SK-N-SH (cell line): Measurements from ENCODE around the gene RASEF.

Source experiments
- EP300 ChIP-seq, 2 experiments: IDR thresholded peaks; 2 replicates each; pipeline versions ENCODE4 v1.4.0 to v1.6.1; 2012; ENCODE audit warnings: borderline replicate concordance in 1 of 2, low read depth in 1 of 2, low read length in 1 of 2
- FOSL2 ChIP-seq: IDR thresholded peaks from 2 replicates; pipeline ENCODE4 v1.4.0; 2012; ENCODE audit warnings: low read depth, mild to moderate bottlenecking, moderate library complexity, borderline replicate concordance
- NRF1 ChIP-seq: IDR thresholded peaks from 2 replicates; pipeline ENCODE4 v1.6.1; 2012; ENCODE audit warnings: low read depth, mild to moderate bottlenecking, low read length
- SMC3 ChIP-seq: IDR thresholded peaks from 2 replicates; pipeline ENCODE4 v1.6.1; 2012; ENCODE audit warnings: low read depth, low read length, improper control_type of control experiment
- TAF1 ChIP-seq: IDR thresholded peaks from 2 replicates; pipeline ENCODE4 v1.6.1; 2012; ENCODE audit warnings: low read depth, mild to moderate bottlenecking, low read length, moderate library complexity, borderline replicate concordance
- TF ChIP-seq, protein P1 (sequence below): fragments of 200-600 bp; sonication (generic); IDR thresholded peaks from 2 replicates; pipeline ENCODE4 v1.6.1; 2017; ENCODE audit warnings: antibody characterized with exemption, mild to moderate bottlenecking, moderate library complexity
- TF ChIP-seq, protein P2 (sequence below): IDR thresholded peaks from 2 replicates; pipeline ENCODE4 v1.4.0; 2012; ENCODE audit warnings: low read depth

DNA sequence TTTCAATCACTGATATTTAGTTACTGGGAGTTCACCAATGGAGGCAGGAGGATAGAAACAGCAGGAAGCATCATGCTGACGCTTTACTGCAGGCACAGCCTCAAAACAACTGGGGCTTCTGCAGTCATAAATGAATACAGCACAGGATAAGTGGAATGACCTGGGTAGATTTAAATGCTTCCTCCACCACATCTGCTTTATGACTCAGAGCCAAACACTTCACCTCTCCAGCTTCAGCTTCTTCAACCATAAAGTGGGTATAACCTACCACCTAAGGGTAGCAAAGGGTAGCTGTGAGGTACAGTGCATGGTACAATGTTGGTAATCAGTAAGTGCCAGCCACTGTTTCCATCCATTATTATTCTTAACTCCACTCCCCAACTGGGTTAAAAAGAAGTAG is 28.4 kb downstream of the RASEF start:
- TF ChIP-seq, protein P1, sequence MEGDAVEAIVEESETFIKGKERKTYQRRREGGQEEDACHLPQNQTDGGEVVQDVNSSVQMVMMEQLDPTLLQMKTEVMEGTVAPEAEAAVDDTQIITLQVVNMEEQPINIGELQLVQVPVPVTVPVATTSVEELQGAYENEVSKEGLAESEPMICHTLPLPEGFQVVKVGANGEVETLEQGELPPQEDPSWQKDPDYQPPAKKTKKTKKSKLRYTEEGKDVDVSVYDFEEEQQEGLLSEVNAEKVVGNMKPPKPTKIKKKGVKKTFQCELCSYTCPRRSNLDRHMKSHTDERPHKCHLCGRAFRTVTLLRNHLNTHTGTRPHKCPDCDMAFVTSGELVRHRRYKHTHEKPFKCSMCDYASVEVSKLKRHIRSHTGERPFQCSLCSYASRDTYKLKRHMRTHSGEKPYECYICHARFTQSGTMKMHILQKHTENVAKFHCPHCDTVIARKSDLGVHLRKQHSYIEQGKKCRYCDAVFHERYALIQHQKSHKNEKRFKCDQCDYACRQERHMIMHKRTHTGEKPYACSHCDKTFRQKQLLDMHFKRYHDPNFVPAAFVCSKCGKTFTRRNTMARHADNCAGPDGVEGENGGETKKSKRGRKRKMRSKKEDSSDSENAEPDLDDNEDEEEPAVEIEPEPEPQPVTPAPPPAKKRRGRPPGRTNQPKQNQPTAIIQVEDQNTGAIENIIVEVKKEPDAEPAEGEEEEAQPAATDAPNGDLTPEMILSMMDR, result no peak
- TF ChIP-seq SMC3 (no peak), EP300 (IDR thresholded peaks at IDR 0.05; ENCODE audit: borderline replicate concordance in 1 of 2, low read depth in 1 of 2, low read length in 1 of 2) (no peak), NRF1 (no peak), FOSL2 (no peak), TAF1 (no peak)
- TF ChIP-seq, protein P2, sequence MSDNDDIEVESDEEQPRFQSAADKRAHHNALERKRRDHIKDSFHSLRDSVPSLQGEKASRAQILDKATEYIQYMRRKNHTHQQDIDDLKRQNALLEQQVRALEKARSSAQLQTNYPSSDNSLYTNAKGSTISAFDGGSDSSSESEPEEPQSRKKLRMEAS, result no peak
